Peyer's patch (tissue), 4 donors: ENCODE measurements around the gene ITGAV.

Experiments
- CTCF ChIP-seq, 6 experiments: fragments of 450-650 bp in 4 of 6; fragments of 200-600 bp in 2 of 6; sonication (generic) in 1 of 6; IDR thresholded peaks; one replicate each; pipeline ENCODE4 v1.5.1; 2017 to 2019; ENCODE audit warnings: antibody characterized with exemption in 6 of 6, mild to moderate bottlenecking in 3 of 6, moderate library complexity in 1 of 6
- POLR2A ChIP-seq, 2 donors: fragments of 450-650 bp; IDR thresholded peaks; one replicate each; pipeline ENCODE4 v1.5.1; 2017; ENCODE audit warnings: antibody characterized with exemption in 2 of 2, mild to moderate bottlenecking in 2 of 2, moderate library complexity in 2 of 2

DNA sequence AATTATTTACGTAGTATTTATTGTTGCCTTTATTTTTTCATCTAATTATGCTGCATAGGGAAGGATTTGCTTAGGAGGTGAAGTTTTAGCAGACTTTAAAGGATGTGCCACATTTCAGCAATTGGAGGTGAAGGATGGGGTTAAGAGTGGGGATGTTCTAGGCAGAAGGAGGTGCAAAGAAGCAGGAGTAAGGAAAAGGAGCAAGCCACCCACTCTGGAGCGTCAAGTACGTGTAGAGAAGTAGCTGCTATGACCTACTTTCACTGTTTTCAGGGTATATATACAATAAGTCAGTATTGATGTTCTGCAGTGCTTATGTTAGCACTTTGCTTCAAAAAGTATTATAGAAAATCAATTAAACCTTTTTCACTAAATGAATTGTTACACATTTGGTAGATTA, 34.4 kb downstream of the ITGAV start:
- TF ChIP-seq CTCF (IDR thresholded peaks at IDR 0.05) (no peak), POLR2A (IDR thresholded peaks at IDR 0.05) (no peak)
